Measurements from ENCODE around the gene MTCL1.
A peak's percentile ranks its signal among the peaks of the same experiment; 100 is the strongest.

DNA sequence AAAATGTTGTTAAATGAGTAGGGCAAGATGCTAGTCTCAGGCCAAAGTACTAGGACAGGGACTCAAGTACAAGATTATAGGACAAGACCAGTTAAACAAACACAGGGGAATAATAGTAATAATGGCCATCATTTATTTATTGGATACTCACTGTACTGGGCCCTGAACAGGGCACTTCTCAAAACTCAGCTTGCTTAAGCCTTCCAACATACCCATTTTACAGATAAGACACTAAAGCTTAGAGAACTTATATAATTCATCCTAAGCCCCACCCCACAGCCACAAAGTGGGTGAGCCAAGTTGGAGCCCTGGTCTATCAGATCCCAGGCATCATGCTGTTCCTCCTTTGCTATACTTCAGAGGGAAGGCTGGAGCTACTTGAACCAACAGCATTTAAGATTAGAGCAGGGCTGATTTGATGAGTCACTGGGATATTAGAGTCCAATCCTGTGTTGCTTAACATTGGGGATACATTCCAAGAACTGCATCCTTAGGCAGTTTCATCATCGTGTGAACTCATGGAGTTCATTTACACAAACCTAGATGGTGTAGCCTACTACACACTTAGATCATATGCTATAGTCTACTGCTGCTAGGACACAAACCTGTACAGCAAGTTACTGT, 153.6 kb downstream of the MTCL1 start:
- TF ChIP-seq, protein P1, sequence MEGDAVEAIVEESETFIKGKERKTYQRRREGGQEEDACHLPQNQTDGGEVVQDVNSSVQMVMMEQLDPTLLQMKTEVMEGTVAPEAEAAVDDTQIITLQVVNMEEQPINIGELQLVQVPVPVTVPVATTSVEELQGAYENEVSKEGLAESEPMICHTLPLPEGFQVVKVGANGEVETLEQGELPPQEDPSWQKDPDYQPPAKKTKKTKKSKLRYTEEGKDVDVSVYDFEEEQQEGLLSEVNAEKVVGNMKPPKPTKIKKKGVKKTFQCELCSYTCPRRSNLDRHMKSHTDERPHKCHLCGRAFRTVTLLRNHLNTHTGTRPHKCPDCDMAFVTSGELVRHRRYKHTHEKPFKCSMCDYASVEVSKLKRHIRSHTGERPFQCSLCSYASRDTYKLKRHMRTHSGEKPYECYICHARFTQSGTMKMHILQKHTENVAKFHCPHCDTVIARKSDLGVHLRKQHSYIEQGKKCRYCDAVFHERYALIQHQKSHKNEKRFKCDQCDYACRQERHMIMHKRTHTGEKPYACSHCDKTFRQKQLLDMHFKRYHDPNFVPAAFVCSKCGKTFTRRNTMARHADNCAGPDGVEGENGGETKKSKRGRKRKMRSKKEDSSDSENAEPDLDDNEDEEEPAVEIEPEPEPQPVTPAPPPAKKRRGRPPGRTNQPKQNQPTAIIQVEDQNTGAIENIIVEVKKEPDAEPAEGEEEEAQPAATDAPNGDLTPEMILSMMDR (IDR thresholded peaks at IDR 0.05; ENCODE audit: low read depth, low read length, missing input control): no peak
- TF ChIP-seq RAD21 (IDR thresholded peaks at IDR 0.05) (no peak), SP1 (IDR thresholded peaks at IDR 0.05) (no peak), MAX (IDR thresholded peaks at IDR 0.05) (no peak), TAF1 (conservative IDR thresholded peaks at IDR 0.05) (no peak), REST (IDR thresholded peaks at IDR 0.05) (no peak), JUND (IDR thresholded peaks at IDR 0.05) (peak in 1 of 2 donors; percentile 71), EGR1 (IDR thresholded peaks at IDR 0.05; ENCODE audit: low read depth in 2 of 2) (no peak), RXRA (IDR thresholded peaks at IDR 0.05) (peak in 1 of 2 donors; percentile 48)
- TF ChIP-seq, protein P2, sequence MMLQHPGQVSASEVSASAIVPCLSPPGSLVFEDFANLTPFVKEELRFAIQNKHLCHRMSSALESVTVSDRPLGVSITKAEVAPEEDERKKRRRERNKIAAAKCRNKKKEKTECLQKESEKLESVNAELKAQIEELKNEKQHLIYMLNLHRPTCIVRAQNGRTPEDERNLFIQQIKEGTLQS (IDR thresholded peaks at IDR 0.05): no peak
